GM18519 (cell line): Measurements from ENCODE around the gene LRP1B.
"Not testable (repeated sequence)": the region's sequence is repeated elsewhere in the genome, so short reads cannot be mapped to it uniquely, and the experiment has no call there.

Source experiments
- ATAC-seq: cut with Tn5 transposase; IDR thresholded peaks from one replicate; pipeline ENCODE4 v1.9.1; 2021; ENCODE audit warnings: mild to moderate bottlenecking, moderate library complexity; ENCODE audit not compliant: unreplicated experiment, low FRiP score

LRP1B gene

GRCh38 chr2:141226560-141226959 is 904.3 kb downstream of the LRP1B start:
- no peak for ATAC-seq

DNA sequence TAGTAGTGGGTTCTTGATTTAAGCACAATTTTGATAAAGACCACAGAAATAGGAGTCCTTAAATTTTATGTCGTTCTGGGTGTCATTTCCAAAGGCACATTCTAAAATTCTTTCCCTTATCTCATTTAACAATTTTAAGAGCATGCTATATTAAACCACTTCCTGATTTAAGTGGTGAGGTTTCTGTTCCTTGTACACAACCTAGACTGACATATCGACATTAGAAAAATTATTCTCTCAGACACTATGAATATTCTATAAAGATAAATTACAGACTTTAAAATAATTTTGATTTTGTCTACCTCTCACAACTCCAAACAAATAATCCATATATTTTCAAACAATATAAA is 923.8 kb downstream of the LRP1B start:
- ATAC-seq: no peak

- no peak for ATAC-seq
Observed at GRCh38 chr2:141201016-141201565, 929.7 kb downstream of the LRP1B start.

GRCh38 chr2:141200191-141200590 is 930.6 kb downstream of the LRP1B start:
- ATAC-seq: no peak

GRCh38 chr2:141199711-141200110 is 931.1 kb downstream of the LRP1B start:
- ATAC-seq: no peak

- no peak for ATAC-seq
Observed at GRCh38 chr2:141195087-141195486, 935.7 kb downstream of the LRP1B start.

DNA sequence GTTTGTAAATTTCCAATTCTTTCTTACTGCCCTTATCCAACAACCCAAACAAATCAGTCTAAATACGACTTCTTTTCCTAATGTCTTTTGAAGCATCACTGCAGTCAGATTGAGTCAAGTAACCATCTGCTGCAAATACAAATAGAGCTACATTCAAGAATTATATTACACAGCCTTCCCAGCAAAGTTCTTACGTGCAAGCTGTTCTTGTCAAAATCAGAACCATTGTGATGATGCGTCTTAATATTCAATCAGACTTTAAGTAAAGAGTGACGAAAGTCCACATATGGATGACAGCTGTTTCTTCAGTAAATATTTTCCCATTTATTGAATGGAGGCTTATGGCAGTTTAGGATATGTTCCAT is 943.8 kb downstream of the LRP1B start:
- no peak for ATAC-seq

- ATAC-seq: no peak
Observed at GRCh38 chr2:141186413-141187074, 944.3 kb downstream of the LRP1B start.

DNA sequence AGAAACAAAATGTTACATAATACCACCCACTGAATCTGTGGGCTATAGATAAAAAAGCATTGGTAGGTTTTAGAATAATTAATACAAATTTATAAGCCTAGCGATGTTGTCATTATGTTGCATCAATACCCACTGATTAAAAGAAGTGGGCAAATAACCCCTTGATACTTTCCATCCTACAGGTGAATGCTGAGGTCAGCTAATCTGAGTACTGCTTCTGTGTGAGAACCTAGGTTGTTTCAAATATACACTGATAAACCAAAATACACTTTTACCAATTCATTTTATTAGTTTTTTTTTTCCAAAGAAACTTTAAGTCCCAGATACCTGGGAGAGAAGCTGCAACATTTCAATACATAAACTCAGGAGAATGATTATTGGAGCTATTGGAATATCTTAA is 948.6 kb downstream of the LRP1B start:
- ATAC-seq: no peak

- ATAC-seq: not testable (repeated sequence)
Observed at GRCh38 chr2:141169117-141169516, 961.7 kb downstream of the LRP1B start.

- ATAC-seq: no peak
Observed at GRCh38 chr2:141162314-141162713, 968.5 kb downstream of the LRP1B start.

DNA sequence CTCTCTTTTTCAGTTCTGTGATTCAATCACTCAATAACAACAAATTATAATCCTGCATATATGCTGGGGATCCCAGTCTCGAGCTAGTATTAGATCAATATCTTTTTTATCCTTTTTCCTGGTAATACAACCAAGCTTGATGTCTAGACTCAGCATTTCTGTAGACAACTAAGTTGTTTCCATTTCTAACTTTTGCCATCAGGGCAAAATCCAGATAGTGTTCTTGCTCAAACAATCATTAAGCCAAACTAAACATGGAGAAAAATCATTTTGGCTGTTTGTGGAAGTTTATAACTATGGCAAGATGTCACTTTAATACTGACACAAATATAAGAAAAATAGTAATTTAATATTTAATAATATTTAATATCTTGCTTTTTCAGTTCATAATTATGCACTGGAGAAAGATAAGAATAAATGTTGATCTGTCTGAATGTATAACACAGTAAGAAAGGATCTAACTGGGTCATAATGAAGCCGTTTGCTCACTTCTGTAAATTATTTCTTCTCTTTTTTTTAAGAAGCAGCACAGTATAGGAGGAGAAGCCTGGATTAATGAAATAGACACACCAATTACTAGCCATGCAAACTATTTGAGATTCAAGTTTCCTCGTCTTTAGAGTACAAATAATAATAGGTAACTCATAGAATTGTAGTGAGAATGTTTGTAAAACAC is 979.1 kb downstream of the LRP1B start:
- no peak for ATAC-seq

DNA sequence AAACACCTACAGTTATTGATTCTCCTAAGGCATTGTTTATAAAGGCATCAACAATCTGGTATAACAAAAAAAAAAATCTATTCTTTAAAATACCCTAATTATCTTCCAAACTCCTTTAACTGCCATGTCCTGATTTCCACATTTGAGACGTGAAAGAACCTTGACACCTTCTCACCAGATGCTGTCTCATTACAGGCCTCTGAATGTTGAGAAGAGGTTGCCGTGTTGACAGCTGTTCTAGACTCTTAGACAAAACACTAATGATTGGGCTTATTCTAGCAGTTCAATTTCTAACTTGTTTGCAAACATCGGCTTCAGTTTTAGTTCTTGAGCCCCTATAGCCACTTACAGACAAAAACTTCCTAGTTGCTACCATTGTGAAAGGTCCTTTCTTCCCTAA is 988.8 kb downstream of the LRP1B start:
- no peak for ATAC-seq

GRCh38 chr2:141137122-141137693 is 993.6 kb downstream of the LRP1B start:
- no peak for ATAC-seq

GRCh38 chr2:141133883-141134282 is 996.9 kb downstream of the LRP1B start:
- no peak for ATAC-seq

DNA sequence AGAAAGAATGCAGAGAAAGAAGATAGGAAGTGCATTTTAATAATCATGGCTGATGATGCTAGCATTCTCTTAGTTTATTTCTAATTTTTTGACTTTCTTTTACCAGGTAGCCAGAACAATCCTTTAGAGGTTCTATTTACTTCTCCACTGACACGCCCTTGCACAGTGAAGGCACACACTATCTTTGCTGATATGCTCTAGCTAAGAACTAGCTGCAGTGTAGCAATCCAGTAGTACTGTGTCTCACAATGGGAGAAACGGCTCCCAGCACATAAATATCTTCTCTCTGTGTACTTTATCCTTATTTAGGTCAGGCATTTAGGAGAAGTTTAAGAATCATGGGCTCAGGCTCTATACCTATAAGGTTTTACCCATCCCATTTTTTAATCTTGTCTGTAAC is 1005.4 kb downstream of the LRP1B start:
- no peak for ATAC-seq

- no peak for ATAC-seq
Observed at GRCh38 chr2:141118836-141119235, 1012.0 kb downstream of the LRP1B start.

DNA sequence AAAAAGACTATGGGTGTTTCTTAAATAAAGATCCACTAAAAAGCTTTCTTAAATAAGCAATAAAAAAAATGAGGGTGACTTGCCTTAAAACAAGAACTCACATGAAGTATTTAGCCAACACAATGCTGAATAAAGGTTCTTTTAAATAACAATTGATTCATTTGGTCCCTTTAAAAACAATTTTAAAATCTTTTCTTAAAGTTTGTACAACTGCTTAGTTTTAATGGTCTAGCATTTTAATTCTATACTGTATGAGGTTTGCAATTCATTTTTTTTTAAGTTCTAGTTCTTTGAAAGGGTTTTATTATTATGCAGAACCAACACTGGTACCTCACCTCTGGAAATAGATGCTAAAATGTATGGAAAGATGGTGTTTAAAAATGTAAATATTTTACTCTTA is 1017.5 kb downstream of the LRP1B start:
- ATAC-seq: no peak

GRCh38 chr2:141109633-141110032 is 1021.2 kb downstream of the LRP1B start:
- no peak for ATAC-seq

DNA sequence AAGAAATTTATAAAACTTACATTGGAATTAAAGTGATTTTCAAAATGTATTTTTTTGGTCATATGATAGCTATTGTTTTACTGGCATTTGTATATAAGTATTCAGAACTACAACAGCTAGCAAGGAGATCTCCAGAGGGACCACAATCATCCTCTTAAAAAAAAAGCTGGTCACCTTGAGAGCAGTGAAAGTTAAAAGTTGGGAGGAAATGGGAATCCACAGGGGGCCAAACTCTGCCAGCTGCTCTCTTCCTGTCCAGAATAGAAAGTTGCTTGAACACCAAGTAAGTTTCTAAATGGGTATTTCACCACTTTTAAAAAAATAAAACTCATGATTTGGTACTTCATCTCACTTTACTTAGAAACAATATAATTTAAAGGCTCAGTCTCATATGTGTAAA is 1025.1 kb downstream of the LRP1B start:
- ATAC-seq: no peak

GRCh38 chr2:141103216-141103615 is 1027.6 kb downstream of the LRP1B start:
- no peak for ATAC-seq

DNA sequence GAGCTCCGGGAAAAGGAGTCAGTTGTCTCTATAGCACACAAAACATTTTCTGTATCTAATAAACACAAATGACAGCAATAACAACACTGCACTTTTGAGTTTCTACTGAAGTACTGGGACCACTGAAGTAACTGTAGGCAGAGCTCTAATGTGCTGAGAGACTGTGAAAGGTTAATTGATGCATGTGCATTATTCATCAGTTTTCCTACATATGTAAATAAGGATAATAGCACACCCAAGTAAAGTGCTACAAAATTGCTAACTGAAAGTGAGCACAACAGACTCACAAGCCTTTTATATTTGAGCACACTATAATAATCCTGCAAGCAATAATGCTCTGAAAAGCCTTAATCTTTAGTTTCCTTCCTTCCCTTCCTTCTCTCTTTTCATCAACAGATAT is 1051.6 kb downstream of the LRP1B start:
- ATAC-seq: no peak
